T-helper 17 cell (primary cell): ENCODE results near the gene IGSF9B. TPM values are rescaled to one million over a fixed set of nuclear protein-coding genes. Genes with fewer than 3 reads are reported as not detected.

Experiments
- ATAC-seq: fragments of 150-1000 bp; cut with Tn5 transposase; 2 replicates; pipeline ENCODE4 v1.10.0; 2021; ENCODE audit warnings: mild to moderate bottlenecking, moderate library complexity
- DNase-seq, 3 donors: peaks; one replicate each; pipeline versions ENCODE4 v3.0.0 to v3.0.0-alpha.2; 2020 to 2021
- H3K9me3 ChIP-seq: one replicate; pipeline ENCODE4 v1.7.0; 2013; ENCODE audit warnings: low read length, mild to moderate bottlenecking; ENCODE audit not compliant: control insufficient read depth, poor library complexity, severe bottlenecking
- H3K27ac Mint-ChIP-seq: one replicate; pipeline ENCODE4 v1.8.0; 2022; ENCODE audit warnings: mild to moderate bottlenecking, moderate library complexity, mixed read lengths
- H3K27me3 Mint-ChIP-seq: one replicate; pipeline ENCODE4 v1.8.0; 2022; ENCODE audit warnings: mixed read lengths
- H3K36me3 Mint-ChIP-seq: one replicate; pipeline ENCODE4 v1.8.0; 2022; ENCODE audit warnings: low read depth, mixed read lengths
- H3K4me1 Mint-ChIP-seq: one replicate; pipeline ENCODE4 v1.8.0; 2022; ENCODE audit warnings: mild to moderate bottlenecking, mixed read lengths
- H3K4me3 Mint-ChIP-seq: one replicate; pipeline ENCODE4 v1.8.0; 2022; ENCODE audit warnings: mild to moderate bottlenecking, moderate library complexity, mixed read lengths
- total RNA-seq, 4 donors: library from RNA in 2 of 4; stranded (reverse) in 2 of 4; gene quantifications; one replicate each; pipeline ENCODE4 v1.2.3 and lab custom pipeline; 2022 to 2026

IGSF9B gene
- total RNA-seq, 2 donors from 2014 or later, result 43.8 to 52.9 TPM

- H3K27ac Mint-ChIP-seq, result no peak overlapping the region
- ATAC-seq (no peak), DNase-seq (no peak)
- H3K4me1 Mint-ChIP-seq, result peaks cover 12% of the 10 kb centered on the region
- H3K36me3 Mint-ChIP-seq, result peaks cover 8% of the 10 kb centered on the region
- no peaks in the 10 kb centered on the region for H3K27me3 Mint-ChIP-seq
- H3K4me3 Mint-ChIP-seq, result no peak overlapping the region
- H3K9me3 ChIP-seq, result no peaks in the 10 kb centered on the region
These were observed 48.9 kb downstream of the IGSF9B start for GRCh38 chr11:133907841-133908241.

DNA sequence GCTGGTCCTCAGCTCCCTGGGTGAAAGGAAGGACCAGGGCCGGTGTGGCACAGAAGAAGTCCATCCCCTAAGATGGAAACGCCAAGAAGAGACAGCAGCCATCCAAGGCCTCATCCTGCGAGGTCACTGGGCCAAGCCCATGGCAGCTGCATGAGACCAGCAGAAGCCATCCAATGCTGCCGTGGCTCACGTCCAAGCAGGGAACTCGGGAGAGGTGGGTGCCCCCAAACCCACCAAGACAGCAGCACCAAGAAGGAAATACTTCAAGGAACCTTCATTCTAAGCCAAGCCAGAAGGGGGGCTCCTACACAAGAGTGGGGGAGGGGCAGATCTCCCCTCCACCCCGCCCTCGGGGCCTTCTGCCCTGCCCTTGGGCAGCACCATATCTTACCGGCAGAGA lies 49.6 kb downstream of the IGSF9B start:
- H3K36me3 Mint-ChIP-seq, result peaks cover 8% of the 10 kb centered on the region
- H3K27ac Mint-ChIP-seq, result no peak overlapping the region
- H3K9me3 ChIP-seq, result no peaks in the 10 kb centered on the region
- no peak overlapping the region for H3K4me3 Mint-ChIP-seq
- ATAC-seq (no peak), DNase-seq (no peak)
- H3K4me1 Mint-ChIP-seq, result peaks cover 12% of the 10 kb centered on the region
- H3K27me3 Mint-ChIP-seq, result no peaks in the 10 kb centered on the region

GRCh38 chr11:133906746-133907145 lies 50.0 kb downstream of the IGSF9B start:
- no peaks in the 10 kb centered on the region for H3K9me3 ChIP-seq
- Mint-ChIP-seq H3K4me1 (peaks cover 12% of the 10 kb centered on the region), H3K4me3 (no peak overlapping the region), H3K36me3 (peaks cover 8% of the 10 kb centered on the region), H3K27me3 (no peaks in the 10 kb centered on the region), H3K27ac (no peak overlapping the region)
- ATAC-seq, result no peak
- DNase-seq, result no peak

DNA sequence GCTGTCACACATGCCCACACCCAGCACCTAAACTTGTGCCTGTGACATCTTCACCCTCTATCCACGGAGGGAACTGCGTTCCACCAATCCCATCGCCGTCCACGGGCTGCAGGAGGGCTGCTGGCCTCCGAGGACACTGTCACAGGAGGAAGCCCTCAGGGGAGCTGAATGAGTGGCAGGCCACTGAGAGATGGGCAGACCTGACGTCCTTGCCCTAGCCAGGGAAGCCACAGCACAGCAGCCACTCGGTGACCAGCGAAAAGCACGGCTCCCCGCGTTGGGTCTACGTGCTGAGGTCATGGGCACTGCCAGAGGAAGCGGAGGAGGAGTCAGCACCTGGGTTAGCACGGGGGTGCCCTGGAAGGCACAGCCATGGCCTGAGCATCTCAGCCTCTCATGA lies 50.5 kb downstream of the IGSF9B start:
- Mint-ChIP-seq H3K27ac (no peak overlapping the region), H3K4me3 (no peak overlapping the region), H3K4me1 (peaks cover 12% of the 10 kb centered on the region), H3K27me3 (no peaks in the 10 kb centered on the region), H3K36me3 (peaks cover 6% of the 10 kb centered on the region)
- ATAC-seq (no peak), DNase-seq (no peak)
- H3K9me3 ChIP-seq, result no peaks in the 10 kb centered on the region

DNA sequence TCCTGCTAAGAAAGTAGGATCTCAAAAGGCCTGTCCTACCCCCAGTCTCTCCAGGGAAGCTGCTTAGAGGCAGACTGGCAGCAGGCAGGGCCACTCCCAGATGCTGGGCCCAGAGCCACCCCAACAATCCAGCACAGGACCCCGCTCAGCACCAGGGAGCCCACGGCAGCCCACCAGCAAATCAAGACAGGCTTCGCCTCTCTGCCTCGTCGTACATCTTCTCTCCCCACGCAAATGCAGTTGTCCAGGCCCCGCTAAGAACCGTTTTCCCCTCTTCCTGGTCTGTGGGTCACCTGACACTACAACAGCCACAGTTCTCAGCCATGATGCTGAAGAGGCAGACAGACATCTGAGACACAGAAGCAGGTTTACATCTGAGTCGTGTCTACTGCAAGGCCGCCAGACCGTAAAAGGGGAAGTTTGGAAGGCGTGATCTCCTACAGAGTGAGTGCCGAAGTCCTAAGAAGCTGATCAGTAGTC lies 51.1 kb downstream of the IGSF9B start:
- peaks cover 12% of the 10 kb centered on the region for H3K4me1 Mint-ChIP-seq
- peaks cover 5% of the 10 kb centered on the region for H3K36me3 Mint-ChIP-seq
- no peak overlapping the region for H3K4me3 Mint-ChIP-seq
- ATAC-seq, result no peak
- H3K27ac Mint-ChIP-seq, result no peak overlapping the region
- no peak for DNase-seq
- no peaks in the 10 kb centered on the region for H3K27me3 Mint-ChIP-seq
- no peaks in the 10 kb centered on the region for H3K9me3 ChIP-seq

DNA sequence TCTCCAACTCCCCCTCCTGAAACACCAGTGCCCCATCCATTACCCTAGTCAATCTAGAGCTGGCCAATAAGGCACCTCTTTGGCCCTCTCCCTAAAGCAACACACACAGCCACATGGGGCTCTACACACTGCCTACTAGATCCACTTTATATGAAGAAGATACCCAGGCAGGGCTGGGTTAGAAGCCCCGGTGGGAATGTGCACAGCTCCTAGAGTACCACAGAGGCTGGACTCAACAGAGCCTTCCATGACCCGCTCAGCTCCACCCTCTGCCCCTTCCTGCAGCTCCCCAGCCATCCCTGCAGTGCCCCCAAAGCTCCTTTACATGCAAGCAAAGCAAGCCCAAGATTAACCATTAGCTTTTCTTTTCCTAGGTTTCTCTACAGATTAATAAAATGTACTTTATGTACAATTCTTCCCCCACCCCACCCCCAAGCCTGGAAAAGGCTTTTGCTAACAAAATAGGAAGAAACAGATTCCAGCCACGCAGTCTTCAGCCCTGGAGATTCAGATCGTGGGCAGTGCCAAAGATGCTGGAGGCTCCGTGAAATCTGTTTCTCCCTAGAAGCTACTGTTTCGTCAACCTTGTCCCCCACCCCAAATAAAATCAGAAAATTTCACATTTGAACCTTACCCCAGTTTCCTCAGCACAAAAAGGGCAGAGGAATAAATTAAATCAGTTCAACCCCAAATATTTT lies 51.8 kb downstream of the IGSF9B start:
- no peak for DNase-seq
- Mint-ChIP-seq H3K36me3 (peaks cover 1% of the 10 kb centered on the region), H3K4me3 (no peak overlapping the region), H3K27me3 (no peaks in the 10 kb centered on the region), H3K4me1 (peaks cover 9% of the 10 kb centered on the region), H3K27ac (peak overlapping the region; percentile 49)
- H3K9me3 ChIP-seq, result no peaks in the 10 kb centered on the region
- no peak for ATAC-seq

GRCh38 chr11:133903875-133904817 lies 52.6 kb downstream of the IGSF9B start:
- H3K9me3 ChIP-seq, result no peaks in the 10 kb centered on the region
- Mint-ChIP-seq H3K27me3 (no peaks in the 10 kb centered on the region), H3K27ac (peak overlapping the region; percentile 49), H3K36me3 (no peaks in the 10 kb centered on the region), H3K4me1 (peaks cover 8% of the 10 kb centered on the region), H3K4me3 (no peak overlapping the region)
- DNase-seq, result no peak
- no peak for ATAC-seq

DNA sequence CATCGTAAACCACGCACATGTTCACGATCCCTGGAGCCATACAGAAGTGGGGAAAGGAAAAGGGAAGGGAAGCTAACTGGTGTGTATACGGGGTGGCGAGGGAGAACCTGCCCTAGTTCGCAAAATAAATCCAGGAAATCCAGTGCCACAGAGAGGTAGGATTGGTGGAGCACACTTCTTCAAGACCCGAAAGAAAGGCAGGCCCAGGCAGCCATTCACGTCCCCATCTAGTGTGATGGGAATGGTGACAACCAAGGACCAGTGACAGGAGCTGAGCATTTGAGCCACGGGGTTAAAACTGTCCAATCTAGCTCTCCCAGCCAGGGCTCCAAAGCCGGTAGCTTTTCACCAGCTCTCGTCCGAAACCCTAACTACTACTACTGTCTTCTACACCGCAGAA lies 53.7 kb downstream of the IGSF9B start:
- DNase-seq (no peak), ATAC-seq (no peak)
- no peak overlapping the region for H3K4me3 Mint-ChIP-seq
- H3K9me3 ChIP-seq, result no peaks in the 10 kb centered on the region
- H3K27ac Mint-ChIP-seq, result no peak overlapping the region
- H3K4me1 Mint-ChIP-seq, result peaks cover 10% of the 10 kb centered on the region
- no peaks in the 10 kb centered on the region for H3K27me3 Mint-ChIP-seq
- no peaks in the 10 kb centered on the region for H3K36me3 Mint-ChIP-seq

DNA sequence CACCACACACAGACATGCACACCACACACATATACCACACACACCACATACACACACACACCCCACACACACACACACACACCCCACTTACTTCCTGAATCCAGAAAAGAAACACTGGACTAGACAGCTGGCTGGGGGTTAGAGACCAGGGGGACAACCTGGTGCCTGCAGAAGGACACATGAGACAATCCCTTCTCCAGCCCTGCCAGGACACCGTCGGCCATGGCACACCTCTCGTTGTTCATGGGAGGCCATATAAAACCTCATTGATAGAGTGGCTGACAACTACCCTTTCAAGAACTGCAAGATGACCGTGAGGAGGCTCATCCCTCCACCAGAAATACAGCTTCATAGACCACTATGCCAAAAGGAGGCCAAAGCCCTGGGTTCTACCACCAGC lies 54.3 kb downstream of the IGSF9B start:
- Mint-ChIP-seq H3K4me3 (no peak overlapping the region), H3K27me3 (no peaks in the 10 kb centered on the region)
- no peak for DNase-seq

DNA sequence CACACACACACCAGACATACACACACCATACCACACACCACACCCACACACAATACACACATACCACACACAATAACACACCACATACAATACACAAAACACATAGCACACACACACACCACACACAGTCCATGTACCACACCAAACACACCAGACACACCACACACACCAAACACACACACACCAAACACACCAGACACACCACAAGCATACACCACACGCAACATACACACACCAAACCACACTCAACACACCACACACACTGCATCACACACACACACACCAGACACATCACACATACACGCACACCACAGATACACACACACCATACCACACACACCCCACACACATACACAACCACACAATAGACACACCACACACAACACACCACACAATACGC lies 54.8 kb downstream of the IGSF9B start:
- no peak overlapping the region for H3K4me3 Mint-ChIP-seq

More for the DNA sequence above, 54.3 kb downstream of the IGSF9B start:
- H3K9me3 ChIP-seq, result no peaks in the 10 kb centered on the region
- ATAC-seq, result no peak
- H3K27ac Mint-ChIP-seq, result no peak overlapping the region
- H3K4me1 Mint-ChIP-seq, result peaks cover 15% of the 10 kb centered on the region
- no peaks in the 10 kb centered on the region for H3K36me3 Mint-ChIP-seq

DNA sequence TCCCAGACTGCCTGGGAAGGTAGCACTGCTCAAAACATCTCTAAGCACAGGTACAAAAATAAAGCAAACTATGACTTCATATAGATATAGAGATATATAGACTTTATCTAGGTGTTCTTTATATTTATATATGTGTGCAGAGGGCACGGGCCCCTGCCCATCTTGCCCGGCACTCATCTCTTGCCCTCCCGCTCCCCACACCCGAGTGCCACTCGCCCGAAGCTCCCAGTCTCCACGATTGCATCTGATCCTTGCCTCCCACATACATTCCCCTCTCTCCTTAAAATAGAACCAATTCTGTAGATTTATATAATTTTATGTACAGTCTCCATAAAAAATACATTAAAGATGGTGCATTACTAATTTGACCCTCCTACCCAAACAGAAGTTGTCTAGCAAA lies 55.5 kb downstream of the IGSF9B start:
- no peak for DNase-seq
- no peak for ATAC-seq

More for the DNA sequence above, 54.8 kb downstream of the IGSF9B start:
- no peak overlapping the region for H3K27ac Mint-ChIP-seq
- no peak for ATAC-seq
- no peaks in the 10 kb centered on the region for H3K36me3 Mint-ChIP-seq
- peaks cover 15% of the 10 kb centered on the region for H3K4me1 Mint-ChIP-seq
- no peaks in the 10 kb centered on the region for H3K9me3 ChIP-seq
- no peaks in the 10 kb centered on the region for H3K27me3 Mint-ChIP-seq
- no peak for DNase-seq

GRCh38 chr11:133900176-133901105 lies 56.3 kb downstream of the IGSF9B start:
- H3K36me3 Mint-ChIP-seq, result no peaks in the 10 kb centered on the region
- no peaks in the 10 kb centered on the region for H3K9me3 ChIP-seq
- ATAC-seq, result no peak
- peaks cover 15% of the 10 kb centered on the region for H3K4me1 Mint-ChIP-seq
- DNase-seq, result no peak
- H3K4me3 Mint-ChIP-seq, result no peak overlapping the region
- no peaks in the 10 kb centered on the region for H3K27me3 Mint-ChIP-seq
- H3K27ac Mint-ChIP-seq, result no peak overlapping the region

More for the DNA sequence above, 55.5 kb downstream of the IGSF9B start:
- Mint-ChIP-seq H3K4me1 (peaks cover 15% of the 10 kb centered on the region), H3K4me3 (no peak overlapping the region), H3K27me3 (no peaks in the 10 kb centered on the region), H3K36me3 (no peaks in the 10 kb centered on the region), H3K27ac (no peak overlapping the region)
- no peaks in the 10 kb centered on the region for H3K9me3 ChIP-seq

DNA sequence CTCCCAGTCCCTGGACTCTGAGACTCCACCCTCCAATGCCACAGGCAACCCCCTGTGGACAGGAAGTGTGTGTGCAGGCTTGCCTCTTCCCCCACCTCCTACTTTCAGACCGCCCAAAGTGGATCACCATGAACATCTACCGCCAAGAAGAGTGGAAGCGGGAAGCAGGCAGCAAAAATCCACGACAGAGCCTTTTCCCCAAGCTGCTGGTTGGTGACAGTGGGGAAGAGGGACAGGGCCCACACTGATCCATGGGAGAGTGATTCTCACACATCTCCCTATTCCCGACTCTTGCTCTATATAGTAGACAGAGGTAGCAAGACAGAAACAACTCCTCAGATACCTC lies 58.0 kb downstream of the IGSF9B start:
- DNase-seq (no peak), ATAC-seq (no peak)
- Mint-ChIP-seq H3K4me3 (no peak overlapping the region), H3K27me3 (no peaks in the 10 kb centered on the region), H3K27ac (peak overlapping the region; percentile 32), H3K36me3 (no peaks in the 10 kb centered on the region), H3K4me1 (peaks cover 11% of the 10 kb centered on the region)
- no peaks in the 10 kb centered on the region for H3K9me3 ChIP-seq
